HUDEP-2 (cell line): ENCODE results near the gene HS6ST3.

ENCODE experiments used
- DNase-seq, 76 experiments: peaks; one replicate each; lab custom pipeline; 2025; ENCODE audit not compliant: unreplicated experiment in 76 of 76; lab: John Stamatoyannopoulos, UW

HS6ST3 gene

DNA sequence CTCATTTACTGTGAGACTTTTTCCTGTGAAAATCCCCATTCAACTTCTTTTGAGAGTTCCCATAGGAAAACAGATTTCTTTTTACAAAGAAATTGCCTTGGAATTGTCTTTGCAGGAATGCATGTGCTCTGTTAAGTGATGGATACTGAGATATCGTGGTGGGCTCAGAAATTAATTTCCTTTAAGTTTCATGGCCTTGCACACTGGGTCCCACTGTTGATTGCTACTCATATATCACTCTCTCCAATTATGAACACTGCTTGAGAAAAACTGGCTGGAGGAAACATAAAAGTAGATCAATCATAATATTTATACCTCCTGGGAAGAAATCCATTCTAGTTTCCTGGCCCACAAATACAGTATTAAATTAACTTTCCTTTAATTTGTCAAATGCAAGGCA is 773.1 kb downstream of the HS6ST3 start:
- no peak for DNase-seq

DNA sequence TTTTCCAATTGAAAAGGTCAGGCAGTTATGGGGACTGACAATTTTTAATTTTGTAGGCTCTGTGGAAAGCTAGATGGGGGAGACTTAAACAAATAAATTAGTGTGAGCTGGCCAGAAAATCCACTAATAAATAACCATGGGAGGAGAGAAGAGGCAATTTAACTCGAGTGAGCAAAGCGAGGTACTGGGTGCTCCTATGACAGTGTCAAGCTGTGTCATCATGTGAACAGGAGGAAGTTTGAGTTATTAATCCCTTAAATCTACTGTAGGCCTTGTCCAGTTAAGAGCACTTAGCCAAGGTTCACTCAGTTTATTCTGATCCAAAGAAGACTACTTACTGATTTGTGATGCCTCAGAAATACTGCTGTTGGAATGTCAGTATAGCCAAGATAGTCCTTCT is 781.6 kb downstream of the HS6ST3 start:
- DNase-seq = no peak

DNA sequence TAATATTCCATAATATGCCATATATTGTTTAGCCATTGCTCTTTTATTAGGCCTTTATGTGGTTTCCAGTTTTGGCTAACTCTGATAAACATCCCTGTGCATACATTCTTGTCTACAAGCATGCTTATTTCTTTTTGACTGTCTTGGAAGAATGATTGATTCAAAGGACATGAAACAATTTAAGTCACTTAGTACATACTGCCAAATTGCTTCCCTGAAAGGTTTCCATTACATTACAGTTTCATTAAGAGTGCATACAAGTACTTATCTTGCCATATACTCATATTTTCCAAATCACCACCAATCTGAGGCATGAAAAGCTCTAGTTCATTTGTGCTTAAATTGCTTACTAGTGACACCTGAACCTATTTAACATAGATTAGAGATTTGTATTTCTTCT is 790.5 kb downstream of the HS6ST3 start:
- no peak for DNase-seq
